Measurements from ENCODE around the gene MRPS34.
"Not testable (repeated sequence)": the region's sequence is repeated elsewhere in the genome, so short reads cannot be mapped to it uniquely, and the experiment has no call there.

Gene MRPS34

GRCh38 chr16:1747934-1748333 lies 25.0 kb downstream of the MRPS34 start:
- no peak for DNase-seq

- no peak for DNase-seq
Observed at GRCh38 chr16:1746693-1747195, 26.2 kb downstream of the MRPS34 start.

DNA sequence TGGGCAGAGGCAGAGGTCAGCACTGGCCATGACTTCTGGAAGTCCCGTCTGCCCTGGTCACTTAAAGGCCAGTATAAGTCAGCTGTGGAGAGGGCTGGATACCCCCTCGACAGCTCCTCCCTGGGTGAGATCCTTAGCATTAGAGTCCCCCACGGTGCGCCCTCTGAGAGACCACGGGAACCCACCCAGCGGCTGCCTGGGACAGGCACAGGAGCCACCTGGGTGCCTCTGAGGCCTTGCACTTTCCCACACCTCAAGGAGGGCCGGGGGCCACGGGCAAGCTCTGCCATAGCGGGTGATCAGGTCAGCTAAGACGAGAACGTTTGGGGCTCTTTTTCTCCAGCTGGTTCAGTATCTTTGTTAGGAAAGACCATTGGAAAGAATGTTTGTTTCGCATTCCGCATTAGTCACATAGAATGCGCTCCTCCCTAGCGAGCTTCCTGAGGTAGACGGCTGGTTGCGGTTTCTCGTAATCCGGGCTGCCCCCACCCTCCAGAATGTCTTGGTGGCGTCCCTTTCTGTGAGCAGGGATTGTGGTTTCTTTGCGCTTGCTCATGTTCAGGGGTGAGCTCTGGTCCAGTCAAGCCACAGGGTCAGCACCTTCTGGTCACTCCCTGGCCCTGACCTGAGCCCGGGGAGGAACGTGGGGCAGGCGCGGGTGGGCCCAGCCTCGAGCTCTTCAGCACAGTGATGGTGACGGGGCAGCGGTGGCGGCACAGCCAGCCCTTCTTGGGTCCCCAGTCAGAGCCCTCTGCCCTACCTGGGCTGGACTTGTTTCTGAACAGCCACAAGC lies 26.8 kb downstream of the MRPS34 start:
- no peak for DNase-seq

- DNase-seq: no peak
Observed at GRCh38 chr16:1745181-1745899, 27.6 kb downstream of the MRPS34 start.

- no peak for DNase-seq
Observed at GRCh38 chr16:1744338-1744840, 28.5 kb downstream of the MRPS34 start.

DNA sequence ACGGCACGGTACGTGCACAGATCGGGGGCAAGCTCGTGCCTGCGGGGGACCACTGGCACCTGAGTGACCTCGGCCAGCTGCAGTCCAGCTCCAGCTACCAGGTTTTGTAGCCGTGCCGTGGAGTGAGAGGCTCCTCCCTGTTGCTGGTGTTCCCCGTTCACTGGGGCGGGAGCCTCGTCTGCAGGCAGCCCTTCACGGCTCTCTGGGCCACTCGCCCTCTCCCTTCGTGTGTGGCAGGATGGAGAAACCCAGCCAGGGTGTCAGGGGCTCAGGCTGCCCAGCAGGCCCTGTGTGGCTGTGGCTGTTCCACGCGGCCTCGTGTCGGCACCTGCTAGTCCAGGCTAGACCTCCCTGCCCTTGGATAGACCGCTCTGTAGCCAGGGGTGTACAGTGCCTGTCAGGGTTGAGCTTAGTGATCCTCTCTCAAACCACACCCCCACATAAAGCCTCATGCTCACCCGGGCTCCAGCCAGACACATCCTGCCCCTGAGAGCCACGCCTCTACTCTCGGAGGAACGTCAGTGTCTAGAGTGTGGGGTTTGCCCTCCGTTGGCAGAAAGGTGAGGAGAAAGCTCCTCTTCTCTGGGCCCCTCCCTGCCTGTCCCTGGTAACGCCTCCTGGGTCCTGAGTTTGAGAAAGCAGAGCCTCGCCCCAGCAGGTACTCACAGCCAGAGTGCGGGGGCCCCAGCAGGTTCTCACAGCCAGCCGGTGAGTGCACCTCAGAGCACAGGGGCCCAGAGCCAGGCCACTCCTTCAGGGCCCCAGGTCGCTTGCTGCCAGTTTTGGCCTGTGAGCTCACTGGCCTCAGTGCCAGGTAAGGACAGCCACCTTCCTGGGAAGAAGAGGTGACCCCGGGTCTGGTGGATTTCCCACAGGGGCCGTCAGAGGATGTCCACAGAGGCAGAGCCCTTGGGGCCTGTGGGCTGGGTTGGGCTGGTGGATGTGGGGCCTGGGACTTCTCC lies 29.3 kb downstream of the MRPS34 start:
- DNase-seq: no peak

DNA sequence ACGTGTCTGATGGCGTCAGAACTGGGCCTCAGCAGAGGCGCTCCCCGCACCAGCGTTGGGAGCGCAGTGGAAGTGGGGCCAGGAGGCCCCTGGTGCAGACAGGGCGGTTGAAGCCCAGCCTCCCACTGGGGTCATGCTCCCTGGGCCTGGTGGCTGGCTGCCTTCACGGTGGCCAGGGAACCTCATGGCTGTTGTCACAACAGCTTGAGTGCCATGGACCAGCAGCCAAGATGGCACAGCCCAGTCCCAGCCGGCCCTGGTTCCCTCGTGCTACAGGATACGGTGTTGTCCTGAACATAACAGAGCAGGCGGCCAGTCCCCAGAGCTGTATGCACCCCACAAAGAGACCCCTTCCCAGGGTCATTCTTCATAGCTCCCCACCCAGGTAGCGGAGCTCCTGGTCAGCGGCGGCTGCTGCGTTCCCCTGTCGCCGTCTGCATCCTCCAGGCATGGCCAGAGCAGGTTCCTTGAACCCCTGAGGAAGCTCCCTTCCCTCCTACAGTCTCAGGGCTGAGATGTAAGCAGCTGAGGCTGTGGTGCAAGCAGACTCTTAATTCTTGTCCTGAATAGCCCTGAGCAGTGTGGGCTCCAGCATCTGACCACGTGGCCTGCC lies 31.3 kb downstream of the MRPS34 start:
- no peak for DNase-seq

DNA sequence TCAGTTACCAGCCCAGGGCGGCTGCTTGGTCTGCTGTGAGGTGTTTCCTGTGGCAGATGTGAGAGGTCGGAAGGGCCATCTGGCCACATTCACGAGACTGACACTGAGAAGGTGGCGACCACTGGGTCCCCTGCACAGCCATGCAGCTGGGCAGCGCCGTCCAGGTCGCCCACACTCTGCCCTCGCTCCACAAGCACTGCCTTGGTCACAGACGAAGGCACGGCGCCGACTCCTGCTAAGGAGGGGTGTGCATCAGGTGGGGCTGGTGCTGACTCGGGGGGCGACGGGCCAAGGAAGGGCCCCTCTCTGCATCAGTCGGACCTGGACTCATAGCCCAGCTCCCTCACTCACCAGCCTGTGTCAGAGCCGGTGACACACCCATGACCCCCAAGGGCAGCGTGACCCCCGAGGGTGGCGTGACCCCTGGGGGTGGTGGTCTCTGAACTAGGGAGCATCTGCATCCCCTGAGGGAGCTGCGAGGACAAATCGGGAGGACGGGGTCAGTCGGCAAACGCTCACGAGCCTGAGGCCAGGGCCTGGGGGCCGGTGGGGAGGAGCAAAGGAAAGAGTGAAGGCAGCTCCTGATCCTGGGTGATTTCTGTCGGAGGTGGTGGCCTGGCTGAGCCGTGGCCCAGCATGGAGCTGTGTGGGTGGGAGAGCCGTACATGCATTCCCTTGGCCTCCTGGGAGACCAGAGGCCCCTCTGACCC lies 32.0 kb downstream of the MRPS34 start:
- DNase-seq: no peak

- no peak for DNase-seq
Observed at GRCh38 chr16:1740234-1740633, 32.7 kb downstream of the MRPS34 start.

DNA sequence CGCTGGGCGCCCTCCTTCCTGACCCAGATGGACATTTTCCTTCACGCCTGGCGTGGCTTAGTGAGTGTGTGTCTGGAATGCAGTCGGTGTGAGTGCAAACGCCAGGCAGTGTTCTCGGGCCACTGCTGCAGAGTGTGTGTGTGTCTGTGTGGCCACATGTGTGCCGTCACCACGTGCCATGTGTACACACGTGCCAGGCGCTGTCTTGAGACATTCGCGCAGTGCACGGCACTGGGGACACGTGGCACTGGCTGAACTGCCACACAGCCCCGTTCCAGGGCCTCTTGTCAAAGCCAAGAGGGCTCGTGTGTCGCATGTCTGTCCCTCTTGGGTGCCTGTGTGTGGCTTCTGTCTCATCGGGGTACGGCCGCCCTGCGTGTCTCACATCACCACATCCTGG lies 38.1 kb downstream of the MRPS34 start:
- DNase-seq: no peak

GRCh38 chr16:1734123-1734522 lies 38.8 kb downstream of the MRPS34 start:
- DNase-seq: no peak

DNA sequence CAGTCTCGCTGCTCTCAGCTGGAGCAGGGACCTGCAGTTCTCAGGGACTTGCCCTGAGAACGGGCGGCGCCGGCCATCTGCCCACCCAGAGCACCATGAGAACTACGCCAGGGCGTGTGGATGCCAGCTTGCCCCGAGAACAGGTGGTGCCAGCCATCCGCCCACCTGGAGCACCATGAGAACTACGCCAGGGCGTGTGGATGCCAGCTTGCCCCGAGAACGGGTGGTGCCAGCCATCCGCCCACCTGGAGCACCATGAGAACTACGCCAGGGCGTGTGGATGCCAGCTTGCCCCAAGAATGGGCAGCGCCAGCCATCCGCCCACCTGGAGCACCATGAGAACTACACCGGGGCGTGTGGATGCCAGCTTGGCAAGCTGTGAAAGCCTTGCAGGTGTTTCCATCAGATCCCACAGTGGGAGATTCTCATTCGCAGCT lies 40.4 kb downstream of the MRPS34 start:
- DNase-seq: not testable (repeated sequence)

GRCh38 chr16:1732071-1732470 lies 40.9 kb downstream of the MRPS34 start:
- DNase-seq: no peak

GRCh38 chr16:1731603-1732002 lies 41.3 kb downstream of the MRPS34 start:
- no peak for DNase-seq

DNA sequence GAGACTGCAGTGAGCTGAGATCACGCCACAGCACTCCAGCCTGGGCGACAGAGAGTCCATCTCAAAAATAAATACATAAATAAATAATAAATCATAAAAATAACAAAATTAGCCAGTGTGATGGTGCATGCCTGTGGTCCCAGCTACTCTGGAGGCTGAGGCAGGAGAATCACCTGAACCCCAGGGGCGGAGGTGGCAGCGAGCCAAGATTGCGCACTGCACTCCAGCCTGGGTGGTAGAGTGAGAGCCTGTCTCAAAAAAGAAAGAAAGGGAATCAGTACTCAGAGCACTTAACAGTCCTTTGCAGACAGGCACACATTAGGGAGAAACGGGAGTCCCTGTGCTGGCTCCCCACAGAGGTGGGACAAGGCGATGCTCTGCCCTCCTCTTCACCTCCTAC lies 41.9 kb downstream of the MRPS34 start:
- DNase-seq: no peak

- no peak for DNase-seq
Observed at GRCh38 chr16:1729445-1729844, 43.5 kb downstream of the MRPS34 start.

DNA sequence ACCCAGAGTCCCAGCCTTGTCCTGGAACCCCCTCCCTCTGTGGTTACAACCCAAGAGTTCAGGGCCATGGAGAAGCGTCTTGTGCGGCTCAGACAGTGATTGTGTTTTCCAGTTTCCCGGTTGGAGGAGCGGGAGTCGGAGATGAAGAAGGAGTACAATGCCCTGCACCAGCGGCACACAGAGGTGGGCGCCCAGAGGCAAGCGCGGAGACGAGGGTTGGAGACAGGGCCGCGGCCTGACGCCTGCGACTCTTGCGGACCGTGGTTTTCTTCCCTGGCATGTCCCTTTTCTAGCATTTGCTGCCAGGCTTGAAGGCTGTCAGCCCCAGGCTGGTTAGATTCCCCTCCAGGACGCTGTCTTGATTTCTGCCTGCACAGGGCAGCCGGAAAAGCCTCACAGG lies 43.9 kb downstream of the MRPS34 start:
- DNase-seq: no peak

- no peak for DNase-seq
Observed at GRCh38 chr16:1727651-1728624, 45.0 kb downstream of the MRPS34 start.

DNA sequence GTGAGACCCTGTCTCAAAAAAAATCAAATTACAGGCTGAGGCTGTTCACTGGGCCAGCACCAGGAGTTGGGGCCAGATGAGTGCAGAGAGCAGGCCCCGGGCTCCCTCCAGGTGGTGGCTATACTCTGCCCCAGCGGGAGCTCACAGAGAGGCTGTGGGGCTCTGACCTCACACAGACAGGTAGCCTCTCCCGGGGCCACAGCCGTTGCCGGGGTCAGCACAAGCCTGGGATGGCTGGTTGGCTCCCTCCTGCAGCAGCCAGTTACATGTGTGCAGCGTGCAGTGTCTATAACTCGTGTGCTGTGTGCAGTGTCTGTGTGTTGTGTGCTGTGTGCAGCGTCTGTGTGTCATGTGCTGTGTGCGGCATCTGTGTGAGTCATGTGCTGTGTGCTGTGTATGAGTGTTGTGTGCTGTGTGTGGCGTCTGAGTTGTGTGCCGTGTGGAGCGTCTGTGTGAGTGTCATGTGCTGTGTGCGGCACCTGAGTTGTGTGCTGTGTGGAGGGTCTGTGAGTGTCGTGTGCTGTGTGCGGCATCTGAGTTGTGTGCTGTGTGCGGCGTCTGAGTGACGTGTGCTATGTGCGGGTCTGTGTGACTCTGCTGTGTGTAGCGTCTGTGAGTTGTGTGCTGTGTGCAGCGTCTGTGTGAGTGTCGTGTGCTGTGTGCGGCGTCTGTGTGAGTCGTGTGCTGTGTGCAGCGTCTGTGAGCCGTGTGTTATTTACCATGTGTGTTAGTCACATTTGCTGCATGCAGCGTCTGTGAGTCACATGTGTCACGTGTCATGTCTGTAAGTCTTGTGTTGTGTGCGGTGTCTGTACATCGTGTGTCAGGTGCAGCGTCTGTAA lies 46.1 kb downstream of the MRPS34 start:
- no peak for DNase-seq

All from inflammatory macrophage treated with lipopolysaccharide for 1 hour (primary cell).